Posterior cingulate gyrus (tissue), 11 donors: ENCODE measurements around the gene HOXA1.
A peak's percentile ranks its signal among the peaks of the same experiment; 100 is the strongest.

Experiments used
- DNase-seq, 10 donors: peaks; one replicate each; pipeline versions ENCODE4 v3.0.0 to v3.0.0-alpha.2; 2020 to 2021; ENCODE audit warnings: mixed read lengths in 3 of 10
- intact Hi-C: fragments of 100-400 bp; cut with DNase I; formaldehyde crosslinking; loops from one replicate; pipeline ENCODE4 v1.15.1; 2023

Gene HOXA1

DNA sequence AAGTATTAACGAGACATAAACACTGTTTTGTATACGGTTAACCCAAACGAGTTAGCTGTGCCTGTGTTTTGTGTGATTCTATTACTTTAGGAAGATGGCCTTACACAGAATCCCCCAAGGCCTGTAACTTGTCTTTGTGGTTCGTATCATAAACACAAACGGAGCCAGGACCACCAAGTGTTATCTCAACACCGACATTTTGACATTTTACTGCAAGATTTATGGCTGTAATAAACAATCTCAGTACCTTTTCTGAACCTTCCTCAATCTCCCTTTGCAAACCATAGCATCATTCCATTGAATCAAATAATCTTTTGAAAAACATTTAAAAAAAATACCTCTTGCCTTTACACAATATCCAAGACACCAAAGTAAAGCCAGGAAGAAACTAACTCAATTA lies 37.2 kb upstream of the HOXA1 start:
- no peak for DNase-seq
- intact Hi-C loops = no loop called here

DNA sequence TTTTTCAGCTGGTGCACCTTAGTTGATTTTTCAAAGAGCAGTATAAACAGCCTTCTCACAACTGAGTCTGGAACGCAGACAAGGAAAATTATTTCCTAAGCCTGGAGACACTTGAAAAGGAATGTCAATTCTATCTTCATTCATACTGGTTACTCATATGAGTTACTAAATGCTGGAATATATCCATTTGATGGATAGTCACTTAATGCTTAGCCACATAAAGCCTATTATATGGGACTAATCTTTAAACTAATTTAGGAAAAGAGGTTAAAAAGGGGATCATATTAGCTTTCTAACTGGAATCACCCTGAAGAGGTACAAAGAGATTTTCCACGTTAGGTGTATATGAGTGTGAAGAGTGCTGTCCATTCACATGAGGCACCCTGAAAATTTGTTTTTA lies 36.4 kb upstream of the HOXA1 start:
- intact Hi-C loops = no loop called here
- DNase-seq = no peak

DNA sequence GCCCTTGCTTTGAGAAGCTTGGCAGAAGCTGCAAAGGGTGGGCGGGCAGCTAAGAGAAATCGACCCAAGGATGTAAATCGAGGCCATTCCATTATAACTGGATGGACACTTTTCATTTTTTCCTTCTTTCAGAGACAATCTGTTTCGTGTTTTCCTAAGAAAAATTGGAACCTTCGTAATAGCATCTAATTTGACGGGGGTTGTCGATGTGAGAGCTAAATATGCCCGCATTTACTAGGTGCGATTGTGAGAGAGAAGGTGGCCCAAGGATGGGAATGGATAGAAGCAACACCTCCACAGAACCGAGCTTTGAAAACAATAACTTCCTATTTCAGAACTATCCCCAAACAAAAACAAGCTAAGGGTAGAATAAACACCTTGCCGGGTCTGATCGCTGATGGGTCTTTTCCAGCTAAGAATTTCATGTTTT lies 35.6 kb upstream of the HOXA1 start:
- intact Hi-C loops = no loop called here
- no peak for DNase-seq

DNA sequence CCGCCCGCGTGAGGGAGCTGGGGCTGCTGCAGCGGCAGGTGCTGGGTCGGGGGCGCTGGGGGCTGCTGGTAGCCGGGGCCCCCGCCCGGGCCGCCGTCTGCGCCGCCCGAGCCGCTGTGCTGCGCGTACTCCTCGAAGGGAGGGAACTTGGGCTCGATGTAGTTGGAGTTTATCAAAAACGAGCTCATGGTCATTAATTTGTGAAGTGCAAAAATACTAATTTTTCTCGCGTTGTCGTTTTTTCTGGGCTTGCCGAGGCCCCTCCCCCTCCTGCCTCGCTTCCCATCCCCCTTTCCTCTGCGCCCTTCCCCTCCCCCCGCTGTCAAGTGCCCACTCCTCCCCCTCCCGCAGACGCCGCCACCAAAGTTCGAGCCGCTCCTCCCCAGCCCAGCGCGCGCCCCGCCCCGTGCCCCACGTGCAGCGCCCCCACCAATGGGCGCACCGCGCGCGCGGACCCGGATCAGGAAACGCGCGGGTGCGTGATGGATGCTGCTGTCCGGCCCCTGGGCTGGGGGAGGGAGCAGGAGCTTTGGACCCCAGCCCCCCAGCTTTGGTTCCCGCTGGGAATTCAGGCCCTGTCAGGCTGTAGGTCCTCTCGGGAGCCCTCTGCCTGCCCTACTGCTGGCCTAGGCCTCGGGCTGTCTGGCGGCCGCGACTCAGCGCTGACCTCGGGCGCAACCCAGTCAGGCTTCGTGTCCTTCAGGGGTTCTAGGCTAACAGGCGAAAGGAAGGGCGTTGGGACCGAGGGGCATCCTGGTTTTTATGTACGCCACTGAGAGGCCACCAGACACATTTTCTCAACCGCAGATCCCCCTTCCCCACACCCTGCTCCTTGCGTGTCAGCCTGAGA lies 35.0 kb upstream of the HOXA1 start, which contains the start of gene HOXA4:
Gene HOXA4 (minus strand): TSS at position 218 of the 850 bp plus-strand sequence. CDS start 24 bp downstream, at position 194.
- intact Hi-C loops = no loop called here
- peak in 3 of 10 donors; percentile 27 to 82 (median 67) for DNase-seq

DNA sequence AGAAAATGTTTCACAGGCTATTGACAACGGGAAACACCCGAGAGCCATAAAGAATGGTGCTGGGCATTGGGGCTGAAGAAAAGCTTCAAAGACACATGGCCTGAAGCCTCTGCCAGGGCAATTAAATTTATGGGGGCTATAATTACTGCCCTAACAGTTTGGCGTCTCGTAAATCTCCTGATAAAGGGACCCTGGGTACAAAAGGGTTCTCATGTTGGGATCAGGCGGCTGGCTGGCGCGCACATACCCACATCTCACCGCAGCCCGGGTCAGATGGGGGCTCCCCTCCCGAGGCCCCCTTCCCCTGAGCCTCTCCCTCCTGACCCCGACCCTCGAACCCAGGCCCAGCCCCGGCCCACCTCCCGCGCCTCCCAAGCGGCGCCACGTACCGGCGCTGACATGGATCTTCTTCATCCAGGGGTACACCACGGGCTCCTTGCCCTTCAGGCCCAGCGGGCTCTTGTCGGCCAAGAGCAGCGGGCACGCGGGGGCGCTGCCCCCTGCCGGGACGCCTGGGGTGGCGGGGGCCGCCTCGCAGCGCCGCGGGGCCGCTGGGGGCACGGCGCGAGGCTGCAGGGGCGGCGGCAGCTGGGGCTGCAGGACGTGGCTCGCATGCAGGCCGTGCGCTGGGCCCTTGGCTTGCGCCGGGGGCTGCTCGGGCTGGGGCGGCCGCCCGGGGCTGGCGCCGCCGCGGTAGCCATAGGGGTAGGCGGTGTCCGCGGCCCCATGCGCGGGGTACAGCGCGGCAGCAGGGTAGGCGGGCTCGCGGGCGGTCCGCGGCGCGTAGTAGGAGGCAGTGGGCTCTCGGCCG lies 34.1 kb upstream of the HOXA1 start:
- peak in 1 of 10 donors; percentile 63 for DNase-seq
- intact Hi-C loops = no loop called here

DNA sequence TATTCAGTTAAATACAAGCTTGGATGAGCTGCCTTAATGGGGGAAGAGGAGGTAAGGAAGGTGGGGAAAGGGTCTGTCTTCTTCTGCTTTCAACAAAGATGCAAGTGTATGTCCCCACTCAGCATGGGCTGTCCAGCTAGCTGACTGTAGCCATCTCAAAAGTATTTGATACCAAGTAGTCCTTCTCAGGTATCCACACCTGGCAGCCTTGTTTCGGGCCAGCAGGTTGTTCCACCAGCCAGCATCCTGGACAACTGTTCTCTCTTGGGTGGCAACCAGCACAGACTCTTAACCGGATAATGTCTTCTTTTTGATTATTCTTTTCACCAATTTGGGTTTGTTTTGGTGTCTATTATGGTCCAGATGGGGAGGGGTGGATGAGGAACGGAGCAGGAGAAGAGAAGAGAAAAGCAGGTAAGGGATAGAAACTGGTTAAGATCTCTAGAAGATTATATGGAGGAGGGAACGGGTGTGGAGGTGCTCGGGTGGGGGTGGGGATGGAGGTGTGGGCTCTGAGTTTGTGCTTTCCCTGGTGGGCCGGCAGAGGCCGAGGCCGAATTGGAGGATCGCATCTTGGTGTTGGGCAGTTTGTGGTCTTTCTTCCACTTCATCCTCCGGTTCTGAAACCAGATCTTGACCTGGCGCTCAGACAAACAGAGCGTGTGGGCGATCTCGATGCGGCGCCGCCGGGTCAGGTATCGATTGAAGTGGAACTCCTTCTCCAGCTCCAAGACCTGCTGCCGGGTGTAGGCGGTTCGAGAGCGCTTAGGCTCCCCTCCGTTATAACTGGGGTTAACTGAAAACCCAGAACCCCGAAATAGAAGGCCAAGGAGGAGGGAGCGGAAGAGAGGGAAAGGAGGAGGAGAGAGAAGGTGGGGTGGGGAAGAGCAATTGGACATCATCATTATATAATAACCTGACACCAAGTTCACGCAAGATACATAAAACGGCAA lies 33.3 kb upstream of the HOXA1 start:
- intact Hi-C loops = no loop called here
- DNase-seq = peak in 1 of 10 donors; percentile 40

DNA sequence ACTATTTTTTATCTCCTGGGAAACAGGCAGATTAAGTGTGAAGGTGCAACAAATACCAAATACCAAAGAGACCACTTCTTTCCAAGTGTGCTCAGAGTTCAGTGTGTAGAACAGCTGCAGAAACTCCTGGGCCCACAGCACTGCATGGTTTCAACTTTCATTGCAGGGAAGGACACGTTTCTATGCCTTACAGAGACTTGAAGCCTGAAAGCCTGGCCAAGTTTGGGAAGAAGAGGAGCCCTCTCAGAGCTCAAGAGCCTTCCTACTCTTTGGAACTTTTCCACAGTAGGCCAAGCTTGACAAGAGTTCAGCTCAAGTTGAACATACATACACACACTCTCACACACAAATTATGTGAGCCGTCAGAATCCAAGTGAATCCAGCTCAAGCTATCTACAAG lies 32.2 kb upstream of the HOXA1 start:
- intact Hi-C loops = no loop called here
- peak in 2 of 10 donors; percentile 4 for DNase-seq

DNA sequence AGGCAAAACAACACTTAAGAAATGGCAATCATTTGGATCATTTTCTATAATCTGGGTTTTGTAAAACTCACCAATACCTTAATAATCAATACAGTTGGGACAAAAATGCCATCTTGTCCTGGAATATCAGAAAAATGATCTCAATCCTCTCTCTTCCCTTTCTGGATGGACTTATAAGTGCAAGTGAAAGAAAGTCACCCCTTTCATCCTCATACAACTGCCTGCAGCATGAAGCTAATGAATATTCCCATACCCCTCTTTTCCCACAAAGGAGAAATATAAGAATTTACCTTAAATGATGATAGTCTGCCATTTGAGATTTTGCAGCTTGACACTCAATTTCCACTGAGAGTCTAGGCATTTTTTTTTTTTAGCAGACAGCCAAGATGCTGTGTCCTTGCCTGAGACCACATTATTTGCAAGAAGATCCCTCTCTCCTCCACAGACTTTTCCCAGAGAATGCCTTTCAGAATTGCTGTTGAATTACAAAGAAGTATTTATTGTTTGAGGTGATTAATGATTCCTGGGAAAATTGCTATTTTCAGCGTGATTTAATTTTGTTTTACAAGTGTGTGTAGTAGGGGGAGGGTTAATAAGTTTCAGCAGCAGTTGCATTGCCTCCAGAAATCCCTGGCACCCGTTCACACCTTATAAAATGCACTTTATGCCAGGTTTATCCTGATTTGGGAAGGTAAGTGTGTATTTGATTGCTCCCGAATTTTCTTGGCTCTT lies 31.0 kb upstream of the HOXA1 start:
- intact Hi-C loops = no loop called here
- no peak for DNase-seq

DNA sequence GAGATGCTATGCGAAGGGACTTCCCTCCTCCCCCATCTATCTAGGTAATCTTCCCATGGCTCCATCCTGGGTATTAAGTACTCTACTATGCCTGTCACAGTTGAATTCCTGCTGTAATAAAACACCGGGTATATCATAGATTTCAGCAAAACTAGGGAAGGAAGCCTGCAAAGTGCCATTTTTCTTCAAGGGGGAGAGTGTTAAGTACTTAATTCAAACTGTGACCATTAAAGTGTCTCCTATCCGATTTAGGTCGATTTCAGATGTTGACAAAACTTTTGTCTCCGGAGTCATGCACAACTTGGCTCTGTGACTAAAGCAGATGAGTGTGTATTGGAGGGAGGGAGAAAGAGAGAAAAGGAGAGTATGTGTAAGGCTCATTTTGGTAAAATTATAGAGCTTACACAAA lies 30.2 kb upstream of the HOXA1 start:
- intact Hi-C loops = no loop called here

DNA sequence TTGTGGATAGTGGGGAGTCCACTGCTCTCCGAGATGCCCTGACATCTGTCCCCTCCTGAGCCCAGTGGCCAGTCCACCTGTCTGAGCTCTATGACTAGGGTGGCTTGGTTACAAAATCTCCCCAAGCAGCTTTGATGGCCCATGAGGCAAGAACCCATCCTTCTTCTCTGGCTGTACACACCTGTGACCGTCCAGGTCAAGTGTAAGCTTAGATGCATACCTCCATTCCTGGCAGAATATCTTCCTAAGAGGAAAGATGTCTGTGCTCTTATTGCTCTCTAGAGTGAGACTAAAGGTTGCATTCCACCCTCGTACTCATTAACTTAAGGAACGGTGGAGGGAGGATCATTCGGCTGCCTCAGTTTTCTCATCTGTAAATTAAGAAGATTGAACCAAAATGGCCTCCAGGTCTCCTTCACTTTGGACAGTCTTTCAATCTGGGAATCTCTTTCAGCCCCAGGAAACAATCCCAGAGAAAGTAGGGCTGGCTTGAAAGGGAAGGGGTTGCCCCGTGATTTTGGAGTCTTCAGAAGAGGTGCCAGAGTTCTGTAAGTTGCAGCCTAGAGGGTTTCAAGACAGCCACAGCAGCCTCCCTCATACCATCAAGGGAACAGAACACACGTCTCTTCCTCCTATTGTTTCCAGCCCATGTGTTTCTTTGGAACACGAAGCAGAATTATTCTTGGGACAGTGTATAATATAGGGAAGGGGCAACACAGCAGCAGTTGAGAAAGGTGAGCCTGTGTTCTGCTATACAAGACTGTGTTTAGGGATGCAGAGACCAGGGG lies 29.3 kb upstream of the HOXA1 start:
- intact Hi-C loops = no loop called here

More for the DNA sequence above, 30.2 kb upstream of the HOXA1 start:
- no peak for DNase-seq

DNA sequence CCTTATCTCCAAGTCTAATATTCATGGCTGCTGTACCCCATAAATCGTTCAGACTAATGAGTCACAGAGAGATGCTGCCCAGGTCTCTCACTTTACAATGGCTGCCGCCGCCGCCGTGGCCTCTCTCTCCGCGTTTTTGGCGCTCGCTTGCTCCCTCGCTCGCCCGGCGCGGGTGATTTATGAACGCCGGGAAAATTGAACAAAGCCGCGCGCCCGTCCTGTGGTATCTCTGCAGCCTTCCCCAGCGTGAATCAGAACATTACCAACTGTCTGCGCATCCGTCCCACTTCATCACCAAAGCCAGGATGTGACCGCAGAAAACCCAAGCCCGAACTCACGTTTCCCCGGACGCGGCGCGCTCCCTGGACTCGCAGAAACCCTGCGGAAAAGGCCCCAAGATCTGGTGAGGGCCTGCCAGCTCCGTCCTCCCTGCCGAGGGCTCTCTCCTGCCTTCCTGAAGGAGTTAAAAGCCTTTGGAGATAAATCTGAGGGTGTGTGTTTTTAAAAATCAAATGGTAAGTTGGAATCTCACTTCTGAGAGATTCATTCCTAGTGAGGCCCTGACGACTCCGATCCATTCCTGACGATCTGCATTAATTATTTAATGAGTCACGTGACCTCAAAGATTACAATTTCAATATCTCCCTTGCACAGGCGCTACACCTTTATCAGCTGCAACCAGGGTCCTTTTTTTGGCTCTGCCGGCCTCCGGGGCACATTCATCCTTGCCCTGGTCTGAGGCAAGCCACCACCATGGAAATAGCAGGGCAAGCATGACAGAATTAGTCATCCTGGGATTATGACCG lies 28.5 kb upstream of the HOXA1 start:
- DNase-seq = peak in 2 of 10 donors; percentile 49 to 50
- intact Hi-C loops = no loop called here

More for the DNA sequence above, 29.3 kb upstream of the HOXA1 start:
- DNase-seq = peak in 1 of 10 donors; percentile 52

DNA sequence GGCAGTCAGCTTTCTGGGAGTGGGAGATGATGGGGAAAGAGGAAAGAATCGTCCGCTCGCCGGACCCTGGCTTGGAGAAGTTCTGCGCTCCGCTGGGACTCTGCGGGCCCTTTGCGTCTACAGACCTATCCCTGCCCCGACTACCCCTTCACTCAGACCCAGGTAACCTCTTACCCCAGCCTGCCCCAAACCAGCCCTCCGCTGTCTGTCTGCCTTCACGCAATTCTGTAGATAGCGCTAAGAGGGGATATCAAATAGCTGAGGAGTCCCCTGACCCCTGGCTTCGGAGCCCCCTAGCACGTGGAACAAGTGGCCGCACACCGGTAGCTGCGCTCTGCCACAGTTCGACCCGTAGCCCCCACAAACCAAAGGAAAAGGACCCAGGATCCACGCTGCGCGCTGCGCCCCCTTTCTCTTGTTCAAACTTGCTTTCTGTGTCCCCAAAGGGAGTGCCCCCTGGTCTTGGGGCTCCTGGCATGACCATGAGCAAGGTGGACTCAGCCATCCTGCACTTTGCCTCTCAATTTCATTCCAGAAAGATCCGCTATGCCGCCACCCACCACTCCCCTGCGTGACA lies 27.8 kb upstream of the HOXA1 start:
- DNase-seq = peak in 2 of 10 donors; percentile 27 to 39
- intact Hi-C loops = no loop called here

DNA sequence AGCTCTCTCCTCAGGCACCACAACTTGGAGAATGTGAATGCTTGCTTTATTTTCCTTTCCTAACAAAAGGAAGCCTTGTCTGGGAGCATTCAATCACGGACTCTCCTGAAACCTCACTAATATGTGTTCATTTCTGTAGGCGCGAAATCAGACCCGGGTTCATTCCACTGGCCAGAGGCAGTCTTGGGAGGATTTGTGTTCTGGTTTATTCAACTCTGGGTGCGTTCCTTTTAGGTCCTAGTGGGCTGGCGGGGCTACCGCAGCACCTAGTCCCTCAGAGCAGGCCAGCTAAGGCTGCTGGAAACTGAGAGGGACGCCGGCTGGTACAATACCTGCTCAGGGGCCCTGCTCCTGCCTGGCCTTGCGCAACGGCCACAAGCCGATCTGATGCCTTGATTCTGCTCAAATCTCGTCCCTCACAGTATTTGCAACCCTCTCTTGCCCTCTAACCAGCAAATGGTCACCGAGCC lies 27.2 kb upstream of the HOXA1 start:
- intact Hi-C loops = no loop called here
- peak in 1 of 10 donors; percentile 35 for DNase-seq

DNA sequence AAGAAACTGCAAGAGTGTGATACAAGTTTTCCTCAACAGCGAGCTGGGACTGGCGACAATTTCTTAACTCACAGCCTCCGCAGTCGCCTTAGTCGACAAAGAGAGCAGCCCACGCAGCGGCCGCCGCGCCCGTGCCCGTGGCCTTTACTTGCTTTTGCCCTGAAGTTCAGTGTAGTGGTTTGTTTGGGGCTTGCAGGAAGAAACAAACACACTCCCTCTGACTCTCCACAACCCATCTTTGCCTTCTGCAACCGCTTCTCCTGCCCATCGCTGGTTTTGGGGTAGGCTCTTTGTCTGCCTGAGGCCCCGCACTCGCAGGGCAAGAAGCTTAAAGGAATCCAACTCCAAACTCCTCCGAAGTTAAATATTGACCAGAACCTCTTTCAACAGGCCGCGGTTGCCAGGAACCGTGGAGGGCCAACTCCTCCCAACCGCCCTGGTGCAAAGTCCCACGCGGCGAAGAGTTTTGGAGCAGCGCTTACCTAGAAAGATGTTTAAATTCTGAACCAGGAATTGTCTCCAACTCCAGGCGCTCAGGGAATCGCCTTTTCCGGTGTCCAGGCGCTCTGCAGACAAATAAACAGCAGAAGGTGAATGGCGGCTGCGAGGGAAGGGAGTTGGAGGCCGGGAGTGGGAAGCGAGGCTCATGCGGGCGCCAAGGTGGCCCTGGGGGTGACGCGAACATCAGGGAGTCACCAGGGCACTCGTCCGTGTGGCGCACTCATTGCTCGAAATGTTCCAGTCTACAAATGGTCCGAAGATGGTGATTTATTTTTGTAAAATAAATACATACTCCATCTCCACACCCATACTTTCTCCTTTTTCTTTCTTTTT lies 26.5 kb upstream of the HOXA1 start:
- DNase-seq = peak in 2 of 10 donors; percentile 19 to 58

DNA sequence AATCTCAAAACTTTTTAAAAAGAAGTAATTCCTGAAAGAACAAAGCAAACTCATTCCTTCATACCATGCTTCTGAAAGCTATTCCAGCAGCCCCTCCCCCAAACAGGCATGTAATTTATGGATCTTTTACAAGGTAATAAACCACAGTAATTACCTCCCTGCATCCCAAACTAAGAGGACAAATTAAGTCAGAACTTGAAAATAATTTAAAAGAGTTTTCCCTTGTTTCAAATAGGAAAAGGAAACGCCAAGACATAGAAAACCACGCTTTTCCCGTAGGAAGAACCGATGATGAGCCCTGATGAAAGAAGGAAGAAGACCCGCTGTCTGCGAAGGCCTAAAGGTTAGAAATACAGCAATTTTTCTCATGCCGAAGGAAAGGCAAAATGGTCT lies 25.9 kb upstream of the HOXA1 start:
- intact Hi-C loops = no loop called here

More for the DNA sequence above, 26.5 kb upstream of the HOXA1 start:
- intact Hi-C loops = no loop called here

DNA sequence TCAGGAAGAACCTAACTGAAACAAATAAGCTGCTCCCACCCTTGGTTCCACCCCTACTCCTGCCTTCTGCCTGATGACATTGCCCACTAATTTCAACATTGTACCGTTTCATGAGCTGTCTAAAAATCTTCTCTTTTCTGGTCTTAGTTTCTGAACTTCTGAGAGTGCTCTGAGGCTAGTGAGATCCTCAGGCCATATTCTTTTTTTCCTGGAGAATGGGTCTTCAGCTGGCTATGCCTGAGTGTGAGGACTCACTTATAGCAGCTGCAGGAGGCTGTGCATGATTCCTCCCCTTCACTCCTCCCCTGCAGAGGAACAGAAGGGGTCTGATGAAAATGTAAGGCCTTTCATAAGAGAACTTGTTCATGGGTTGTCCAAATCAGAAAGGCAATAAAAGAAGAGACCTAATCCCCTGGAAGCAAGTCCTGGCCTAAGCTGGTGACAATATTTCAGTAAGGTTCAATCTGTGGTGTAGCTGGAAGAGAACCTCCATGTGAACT lies 23.7 kb upstream of the HOXA1 start:
- intact Hi-C loops = no loop called here
- peak in 1 of 10 donors; percentile 4 for DNase-seq

More for the DNA sequence above, 25.9 kb upstream of the HOXA1 start:
- DNase-seq = no peak
